Right ventricle myocardium superior (tissue), 1 donor: ENCODE measurements around the gene FRMD4A. TPM values are rescaled to one million over a fixed set of nuclear protein-coding genes. Genes with fewer than 3 reads are reported as not detected.
"Not testable (repeated sequence)": the region's sequence is repeated elsewhere in the genome, so short reads cannot be mapped to it uniquely, and the experiment has no call there.

ENCODE experiments used
- ATAC-seq: fragments of 200-7000 bp; cut with Tn5 transposase; one replicate; pipeline ENCODE4 v1.9.1; 2020; ENCODE audit warnings: mild to moderate bottlenecking; ENCODE audit not compliant: poor library complexity
- DNase-seq: peaks from one replicate; pipeline ENCODE4 v3.0.0-alpha.2; 2020
- intact Hi-C: fragments of 100-400 bp; cut with DNase I; formaldehyde crosslinking; loops from one replicate; pipeline ENCODE4 v1.11.2; 2022
- total RNA-seq: library from RNA; stranded (reverse); fragmentation: NEBNext Ultra II Directional; extraction: Animal tissue kit (Norgen Biotek cat#: 25700); gene quantifications from one replicate; pipeline ENCODE4 v1.2.1, GENCODE V29; 2021
- donor health status: DM: no; HTN: yes; CAD: no; lungs with severe emphysema.

The FRMD4A gene
- total RNA-seq, 1 donor from 2014 or later: 33.2 TPM

- intact Hi-C loops: no loop called here
- ATAC-seq (no peak), DNase-seq (no peak)
These were observed 119.1 kb downstream of the FRMD4A start for GRCh38 chr10:14211610-14212009.

GRCh38 chr10:14208231-14208630 lies 122.5 kb downstream of the FRMD4A start:
- intact Hi-C loops: no loop called here
- no peak for ATAC-seq
- no peak for DNase-seq

GRCh38 chr10:14205233-14205632 lies 125.5 kb downstream of the FRMD4A start:
- DNase-seq (no peak), ATAC-seq (no peak)
- intact Hi-C loops: no loop called here

GRCh38 chr10:14200698-14201544 lies 129.8 kb downstream of the FRMD4A start:
- no peak for ATAC-seq

GRCh38 chr10:14199098-14199497 lies 131.6 kb downstream of the FRMD4A start:
- not testable (repeated sequence) for DNase-seq, ATAC-seq
- intact Hi-C loops: loop anchor here (5.0 kb wide), 1 partner anchor 278 kb away; no protein-coding TSS in a partner anchor

More at GRCh38 chr10:14200698-14201544, 129.8 kb downstream of the FRMD4A start:
- DNase-seq: no peak
- intact Hi-C loops: no loop called here

GRCh38 chr10:14198078-14198477 lies 132.6 kb downstream of the FRMD4A start:
- intact Hi-C loops: loop anchor here (5.0 kb wide), 1 partner anchor 279 kb away; no protein-coding TSS in a partner anchor
- no peak for DNase-seq
- ATAC-seq: no peak

GRCh38 chr10:14196113-14196512 lies 134.6 kb downstream of the FRMD4A start:
- DNase-seq: no peak
- intact Hi-C loops: loop anchor here (5.0 kb wide), 1 partner anchor 281 kb away; no protein-coding TSS in a partner anchor
- no peak for ATAC-seq

- intact Hi-C loops: loop anchor here (5.0 kb wide), 1 partner anchor 282 kb away; no protein-coding TSS in a partner anchor
- DNase-seq: no peak
- no peak for ATAC-seq
These were observed 135.3 kb downstream of the FRMD4A start for GRCh38 chr10:14195433-14195832.

GRCh38 chr10:14192746-14193145 lies 138.0 kb downstream of the FRMD4A start:
- intact Hi-C loops: no loop called here
- ATAC-seq (no peak), DNase-seq (no peak)

- intact Hi-C loops: no loop called here
- DNase-seq (no peak), ATAC-seq (no peak)
These were observed 138.9 kb downstream of the FRMD4A start for GRCh38 chr10:14191871-14192270.

GRCh38 chr10:14191407-14191806 lies 139.3 kb downstream of the FRMD4A start:
- ATAC-seq: no peak
- intact Hi-C loops: no loop called here
- no peak for DNase-seq

- intact Hi-C loops: no loop called here
- DNase-seq: no peak
These were observed 140.0 kb downstream of the FRMD4A start for GRCh38 chr10:14190702-14191101.

GRCh38 chr10:14186245-14186644 lies 144.5 kb downstream of the FRMD4A start:
- no peak for ATAC-seq
- intact Hi-C loops: no loop called here
- no peak for DNase-seq

More at GRCh38 chr10:14190702-14191101, 140.0 kb downstream of the FRMD4A start:
- ATAC-seq: no peak

- intact Hi-C loops: no loop called here
- no peak for ATAC-seq
- no peak for DNase-seq
These were observed 145.2 kb downstream of the FRMD4A start for GRCh38 chr10:14185316-14186045.

- intact Hi-C loops: no loop called here
- DNase-seq: no peak
- ATAC-seq: no peak
These were observed 145.8 kb downstream of the FRMD4A start for GRCh38 chr10:14184841-14185315.

- DNase-seq: no peak
- no peak for ATAC-seq
- intact Hi-C loops: no loop called here
These were observed 147.9 kb downstream of the FRMD4A start for GRCh38 chr10:14182781-14183180.

- ATAC-seq (no peak), DNase-seq (no peak)
- intact Hi-C loops: no loop called here
These were observed 149.2 kb downstream of the FRMD4A start for GRCh38 chr10:14181567-14181936.

GRCh38 chr10:14180911-14181566 lies 149.7 kb downstream of the FRMD4A start:
- no peak for DNase-seq
- intact Hi-C loops: no loop called here
- no peak for ATAC-seq

GRCh38 chr10:14179251-14179650 lies 151.5 kb downstream of the FRMD4A start:
- DNase-seq (no peak), ATAC-seq (no peak)
- intact Hi-C loops: no loop called here
